Choroid plexus epithelial cell (primary cell): ENCODE measurements around the gene TMEM196.
A peak's percentile ranks its signal among the peaks of the same experiment; 100 is the strongest.

Experiments
- DNase-seq: peaks from one replicate; pipeline ENCODE4 v3.0.0-alpha.2; 2010; ENCODE audit warnings: low read depth
- H3K4me3 ChIP-seq: 2 replicates; pipeline ENCODE4 v1.5.1; 2011; ENCODE audit warnings: low read depth, mild to moderate bottlenecking, control low read depth, low read length, moderate library complexity
- CTCF ChIP-seq: conservative IDR thresholded peaks from 2 replicates; pipeline ENCODE4 v1.5.1; 2011; ENCODE audit warnings: low read depth, mild to moderate bottlenecking, control low read depth, inconsistent platforms, low read length, moderate library complexity

TMEM196 gene

DNA sequence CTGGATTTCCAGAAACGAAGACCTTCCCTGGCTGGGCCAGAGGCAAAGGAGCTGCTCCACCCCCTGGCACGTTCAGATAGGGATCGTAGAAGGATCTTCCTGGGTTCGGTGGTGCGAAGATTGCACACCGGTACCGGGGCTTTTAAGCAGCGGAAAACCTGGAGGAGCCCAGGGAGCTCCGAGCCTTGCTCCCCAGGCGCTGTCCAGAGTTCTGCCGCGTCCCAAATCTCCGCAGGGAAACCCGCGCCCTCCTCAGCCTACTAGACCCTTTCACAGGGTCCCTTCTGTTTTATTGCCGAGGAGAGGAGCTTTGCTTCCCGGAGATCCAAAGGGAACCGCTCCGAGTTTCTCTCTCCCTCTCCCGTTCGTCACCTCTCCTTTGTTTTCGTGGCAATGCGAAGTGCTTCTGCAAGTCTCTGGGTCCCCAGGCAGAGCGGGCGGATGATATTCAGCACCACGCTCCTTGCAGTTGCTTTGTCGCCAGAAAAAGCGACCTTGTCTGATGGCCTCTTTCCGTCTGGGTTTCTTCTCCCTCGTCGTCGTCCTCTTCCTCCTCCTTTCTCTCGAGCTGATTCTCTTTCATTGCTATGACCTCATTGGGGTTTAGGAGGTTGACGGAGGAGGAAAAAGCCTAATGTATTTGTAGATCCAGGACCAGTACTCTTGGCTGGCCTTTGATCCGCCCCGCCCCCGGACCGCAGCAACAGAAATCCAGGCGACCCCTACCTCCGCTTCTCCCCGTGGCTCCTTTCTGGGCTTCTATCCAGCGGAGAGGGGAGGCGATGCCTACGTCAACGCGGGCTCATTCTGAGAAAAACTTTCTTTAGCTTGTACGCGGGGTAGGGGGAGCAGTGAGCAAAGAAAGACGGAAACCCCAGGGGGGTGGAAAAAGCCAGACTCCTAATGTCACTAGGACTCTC is at the start of gene TMEM196:
TMEM196 (minus strand) TSS at position 777 of the 920 bp plus-strand sequence. CDS start 921 bp downstream, outside the sequence.
- TF ChIP-seq CTCF = no peak
- peak; percentile 26 for DNase-seq
- no peak within 1 kb of the TSS for H3K4me3 ChIP-seq

DNA sequence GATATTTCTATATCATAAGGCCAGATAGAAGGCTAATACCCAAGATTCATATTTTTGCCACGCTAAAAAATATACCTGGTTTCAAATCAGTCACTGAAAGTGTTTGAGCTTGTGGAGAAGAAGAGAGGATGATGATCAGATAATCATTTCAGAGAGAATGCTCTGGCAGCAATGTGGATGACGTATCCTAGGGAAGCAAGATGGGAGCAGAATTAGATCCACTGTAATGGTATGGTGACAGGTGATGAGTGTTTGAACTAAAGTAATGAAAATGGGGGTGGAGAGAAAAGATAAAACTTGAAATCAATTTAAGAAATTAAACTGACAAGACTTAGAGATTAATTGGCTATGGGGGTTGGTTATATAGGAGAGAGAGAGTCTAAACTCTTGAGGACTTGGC is 42.7 kb upstream of the TMEM196 start:
- no peak for TF ChIP-seq CTCF

DNA sequence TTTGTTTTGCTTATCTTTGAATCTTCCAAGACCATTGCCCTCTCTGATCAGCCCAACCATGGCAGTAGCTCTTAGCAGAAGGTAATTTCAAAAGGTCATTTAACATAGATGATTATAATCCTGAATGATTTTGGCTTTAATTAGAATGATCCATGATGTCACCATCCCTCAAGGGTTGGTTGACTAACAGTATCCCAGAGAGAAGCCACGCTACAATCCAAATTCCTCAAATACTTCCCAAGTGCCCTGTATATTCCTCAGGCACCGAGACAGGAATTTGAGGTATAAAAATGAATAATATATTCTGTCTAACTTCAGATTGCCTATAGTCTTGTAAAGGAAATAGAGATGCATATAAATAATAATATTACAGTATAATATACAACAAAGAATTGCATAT is 42.1 kb upstream of the TMEM196 start:
- no peak for DNase-seq
- TF ChIP-seq CTCF = no peak
- no peak overlapping the region for H3K4me3 ChIP-seq

More for the DNA sequence above, 42.7 kb upstream of the TMEM196 start:
- no peak overlapping the region for H3K4me3 ChIP-seq
- DNase-seq = no peak

DNA sequence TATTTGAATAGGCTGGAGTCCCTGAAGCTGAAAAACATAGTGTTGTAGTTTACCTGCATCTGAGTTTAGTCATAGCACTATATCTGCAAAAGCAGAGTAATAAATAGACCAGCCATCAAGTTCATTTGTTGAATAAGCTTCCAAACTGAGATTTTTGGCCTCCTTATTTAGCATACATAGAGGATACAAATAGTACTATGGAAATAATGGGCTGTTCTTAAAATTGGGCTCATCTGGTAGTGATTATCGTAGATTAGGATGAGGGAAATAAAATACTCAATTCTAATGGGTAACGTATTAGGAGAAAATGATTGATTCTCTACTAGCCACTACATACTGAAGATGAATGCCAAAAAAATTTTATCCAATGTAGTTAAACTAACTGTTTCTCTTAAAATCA is 41.4 kb upstream of the TMEM196 start:
- H3K4me3 ChIP-seq = no peak overlapping the region
- TF ChIP-seq CTCF = no peak
- no peak for DNase-seq

DNA sequence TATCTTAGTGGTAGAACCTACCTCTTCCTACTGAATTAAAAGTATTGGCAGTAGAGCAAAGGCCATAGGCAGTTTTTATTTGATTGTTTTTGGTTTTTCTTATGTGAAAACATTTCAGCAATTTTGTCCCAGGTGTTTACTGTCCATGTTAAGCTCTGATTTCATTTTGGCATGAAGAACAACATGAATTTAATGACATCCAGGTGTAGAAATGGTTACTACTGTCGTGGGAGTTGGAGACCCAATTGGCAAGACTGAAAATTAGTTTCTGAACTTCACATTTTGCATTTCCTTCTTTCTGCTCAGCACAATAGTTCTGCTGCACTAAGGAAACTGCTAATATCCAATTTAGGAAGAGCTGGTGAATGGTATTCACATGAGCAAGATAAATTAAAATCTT is 38.0 kb upstream of the TMEM196 start:
- no peak for TF ChIP-seq CTCF
- DNase-seq = no peak
- no peak overlapping the region for H3K4me3 ChIP-seq

DNA sequence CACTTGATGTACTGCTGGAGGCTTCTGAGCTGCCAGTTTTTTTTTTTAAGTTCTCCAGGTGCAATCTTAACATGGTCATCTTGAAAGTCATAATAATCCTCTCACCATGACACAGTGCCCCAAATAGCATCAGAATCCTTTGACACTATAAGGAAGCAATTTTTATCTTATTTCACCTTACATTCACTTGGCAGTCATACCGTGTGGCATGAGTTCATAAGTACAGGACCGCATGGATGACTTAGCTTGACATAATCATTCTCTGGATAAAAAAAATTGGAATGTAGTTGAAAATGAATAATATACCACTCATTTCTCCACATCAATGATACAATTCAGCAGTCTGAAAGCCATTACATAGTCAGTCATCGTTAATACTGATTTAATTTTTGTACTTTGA is 25.6 kb upstream of the TMEM196 start:
- H3K4me3 ChIP-seq = no peak overlapping the region
- DNase-seq = no peak
- no peak for TF ChIP-seq CTCF

- no peak for DNase-seq
- no peak overlapping the region for H3K4me3 ChIP-seq
- TF ChIP-seq CTCF = no peak
Observed at GRCh38 chr7:19783541-19783940, 10.1 kb upstream of the TMEM196 start.
